Stimulated activated CD4-positive, alpha-beta T cell treated with anti-CD3 and anti-CD28 coated beads, Interleukin-2, amount 100 ng/mL, for 48 hours (primary cell): Measurements from ENCODE around the gene ZNF212.

ENCODE experiments used
- DNase-seq, 2 donors: peaks; one replicate each; pipeline ENCODE4 v3.0.0-alpha.2; 2020

ZNF212 gene

DNA sequence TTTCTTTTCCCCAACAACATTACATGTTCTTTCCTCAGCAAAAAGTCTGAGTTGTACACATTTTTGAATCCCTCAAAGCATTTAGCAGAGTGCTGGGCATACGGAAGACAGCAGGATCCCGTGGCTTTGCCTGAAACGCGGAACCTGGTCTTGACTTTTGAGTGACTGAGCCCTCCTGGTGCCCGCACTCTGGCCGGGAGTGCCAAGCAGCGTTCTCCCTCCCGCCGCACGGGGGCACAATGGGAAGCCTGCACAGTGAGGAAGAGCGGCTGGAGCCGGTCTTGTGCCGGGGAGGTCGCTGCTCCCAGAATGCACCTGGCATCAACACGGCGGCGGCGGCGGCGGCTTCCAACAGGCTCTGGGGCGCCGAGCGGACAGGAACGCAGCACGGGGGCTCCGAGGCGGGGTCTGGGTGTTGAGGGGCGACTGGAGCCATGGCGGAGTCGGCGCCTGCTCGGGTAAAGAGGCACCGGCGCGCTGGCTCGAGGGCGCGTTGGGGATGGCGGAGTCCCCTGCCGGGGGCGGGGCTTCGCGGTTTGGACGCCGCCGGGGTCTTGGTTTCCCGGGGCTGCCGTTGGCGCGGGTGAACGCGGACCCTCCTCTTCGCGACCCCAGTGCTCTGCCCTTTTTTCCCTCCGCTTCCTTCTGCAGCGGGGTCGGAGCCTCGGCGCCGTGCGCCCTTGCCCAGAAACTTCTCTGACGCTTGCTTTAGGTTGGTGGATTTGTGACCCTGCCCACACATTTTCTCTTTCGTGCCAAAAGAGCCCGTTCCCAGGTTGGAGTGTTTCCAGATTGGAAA is at the start of gene ZNF212:
TSS of gene ZNF212 (plus strand) at position 307 of the 799 bp plus-strand sequence. CDS start at position 435, 128 bp downstream.
- peak; percentile 85 to 88 for DNase-seq

DNA sequence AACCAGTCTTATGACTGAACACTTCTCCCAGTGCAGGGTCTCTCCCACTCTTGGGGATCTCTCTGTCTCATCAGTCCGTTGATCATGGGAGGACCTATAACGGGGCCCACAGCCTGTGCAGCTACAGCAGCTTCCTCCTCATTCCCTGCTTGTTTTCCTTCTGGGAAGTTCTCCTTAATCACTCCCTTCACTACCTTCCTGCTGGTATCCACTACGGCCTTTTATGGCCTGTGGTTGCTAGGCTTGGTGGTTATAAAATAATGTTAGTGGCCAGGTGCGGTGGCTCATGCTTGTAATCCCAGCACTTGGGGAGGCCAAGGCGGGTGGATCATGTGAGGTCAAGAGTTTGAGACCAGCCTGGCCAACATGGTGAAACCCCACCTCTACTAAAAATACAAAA is 47.6 kb upstream of the ZNF212 start:
- DNase-seq: no peak

DNA sequence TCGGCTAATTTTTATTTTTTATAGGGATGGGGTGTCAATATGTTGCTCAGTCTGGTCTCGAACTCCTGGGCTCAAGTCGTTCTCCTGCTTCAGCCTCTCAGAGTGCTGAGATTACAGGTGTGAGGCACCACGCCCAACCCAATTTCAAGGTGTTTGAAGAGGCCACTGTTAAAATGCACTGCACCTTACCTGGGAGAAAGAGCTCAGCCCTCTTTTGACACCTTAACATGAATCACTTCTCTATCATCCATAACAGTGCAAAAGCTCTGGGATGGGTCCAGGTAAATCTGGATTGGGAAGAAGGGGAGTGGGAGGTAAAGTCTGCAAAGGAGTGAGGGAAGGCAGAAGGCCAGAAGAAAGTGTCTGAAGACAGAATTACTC is 44.7 kb upstream of the ZNF212 start:
- no peak for DNase-seq

DNA sequence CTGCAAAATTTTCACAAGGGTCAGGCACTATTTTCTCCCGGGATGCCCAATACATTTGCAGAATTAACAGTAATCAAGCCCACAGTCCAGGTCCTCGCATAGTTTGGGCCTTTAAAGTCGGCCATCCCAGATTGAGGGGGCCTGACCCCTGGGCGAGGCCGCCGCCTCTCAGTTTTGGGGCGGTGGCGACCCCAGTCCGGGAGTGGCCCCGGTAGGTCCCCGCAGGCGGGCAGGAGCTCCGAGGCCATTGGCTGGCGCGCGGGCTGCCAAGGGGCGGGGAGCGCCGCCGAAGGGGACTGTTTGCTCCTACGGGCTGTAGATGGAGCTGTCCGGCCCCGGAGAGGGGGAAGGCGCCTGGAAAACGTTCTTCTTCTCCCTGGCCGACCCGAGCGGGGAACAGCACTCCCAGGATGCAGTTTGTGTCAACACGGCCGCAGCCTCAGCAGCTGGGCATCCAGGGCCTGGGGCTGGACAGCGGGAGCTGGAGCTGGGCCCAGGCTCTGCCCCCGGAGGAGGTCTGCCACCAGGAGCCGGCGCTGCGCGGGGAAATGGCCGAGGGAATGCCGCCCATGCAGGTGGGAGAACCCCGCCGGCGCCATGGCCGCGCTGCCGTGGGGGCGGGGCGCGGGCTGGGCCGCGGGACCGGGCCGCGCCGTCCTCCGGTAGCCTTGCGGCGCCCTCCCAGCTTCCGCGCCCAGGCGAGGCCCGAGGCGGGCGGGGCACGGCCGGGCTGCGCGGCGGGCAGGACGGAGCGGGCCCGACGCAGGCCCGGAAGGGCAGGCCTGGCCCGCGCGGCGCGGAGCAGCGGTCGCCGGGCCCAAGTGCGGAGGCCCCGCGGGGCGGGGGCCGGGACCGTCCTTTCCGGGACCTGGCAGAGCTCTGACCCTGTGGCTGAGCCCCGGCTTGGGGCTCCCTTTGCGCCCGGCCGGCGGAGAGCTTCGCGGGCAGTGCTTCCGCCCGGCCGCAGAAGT is 44.0 kb upstream of the ZNF212 start, which contains the start of gene ZNF282:
TSS of gene ZNF282 (plus strand) at position 367 of the 971 bp plus-strand sequence. CDS start at position 411, 44 bp downstream.
- DNase-seq: peak; percentile 76 to 77

DNA sequence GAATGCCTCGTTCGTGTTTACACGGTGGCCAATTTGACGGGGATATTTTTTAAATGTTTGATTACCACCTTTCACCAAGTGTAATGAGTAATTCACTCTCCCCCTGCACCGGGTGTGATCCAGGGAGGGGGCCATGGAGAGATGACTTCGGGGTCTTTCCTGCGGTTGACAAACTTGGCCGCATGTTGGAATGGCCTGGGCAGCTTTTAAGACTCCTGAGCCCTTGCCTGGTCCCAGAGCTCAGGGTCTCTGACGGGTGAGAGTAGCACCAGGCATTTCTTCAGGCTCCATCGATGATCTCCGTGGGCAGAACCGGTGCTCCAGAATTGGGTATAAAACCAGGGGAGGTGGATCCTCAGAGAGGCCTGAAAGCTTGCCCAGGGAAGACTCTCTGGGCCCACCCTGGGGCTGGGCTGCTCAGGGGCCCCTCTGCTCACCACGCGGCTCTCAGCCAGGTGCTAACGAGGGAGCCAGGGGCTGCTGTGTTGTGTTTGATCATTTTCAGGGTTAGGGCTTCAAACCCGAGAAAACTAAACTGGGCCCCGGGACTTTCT is 43.2 kb upstream of the ZNF212 start:
- no peak for DNase-seq

- DNase-seq: no peak
These were observed 42.7 kb upstream of the ZNF212 start for GRCh38 chr7:149196705-149197171.

DNA sequence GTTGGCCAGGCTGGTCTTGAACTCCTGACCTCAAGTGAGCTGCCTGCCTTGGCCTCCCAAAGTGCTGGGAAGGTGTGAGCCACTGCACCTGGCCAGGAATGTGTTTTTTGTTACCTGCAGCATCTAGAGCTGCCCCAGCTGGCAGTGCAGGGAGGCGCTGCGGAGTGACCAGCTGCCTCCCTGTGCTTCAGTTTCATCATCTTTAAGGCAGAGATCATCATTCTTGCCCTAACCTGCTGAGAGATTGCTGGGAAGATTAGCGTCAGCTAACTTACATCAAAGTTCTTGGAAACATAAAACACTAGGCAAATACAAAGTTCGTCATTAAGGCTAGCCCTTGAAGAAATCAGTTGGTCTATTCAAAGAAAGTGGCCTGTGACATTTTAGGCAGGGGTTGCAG is 41.8 kb upstream of the ZNF212 start:
- no peak for DNase-seq

DNA sequence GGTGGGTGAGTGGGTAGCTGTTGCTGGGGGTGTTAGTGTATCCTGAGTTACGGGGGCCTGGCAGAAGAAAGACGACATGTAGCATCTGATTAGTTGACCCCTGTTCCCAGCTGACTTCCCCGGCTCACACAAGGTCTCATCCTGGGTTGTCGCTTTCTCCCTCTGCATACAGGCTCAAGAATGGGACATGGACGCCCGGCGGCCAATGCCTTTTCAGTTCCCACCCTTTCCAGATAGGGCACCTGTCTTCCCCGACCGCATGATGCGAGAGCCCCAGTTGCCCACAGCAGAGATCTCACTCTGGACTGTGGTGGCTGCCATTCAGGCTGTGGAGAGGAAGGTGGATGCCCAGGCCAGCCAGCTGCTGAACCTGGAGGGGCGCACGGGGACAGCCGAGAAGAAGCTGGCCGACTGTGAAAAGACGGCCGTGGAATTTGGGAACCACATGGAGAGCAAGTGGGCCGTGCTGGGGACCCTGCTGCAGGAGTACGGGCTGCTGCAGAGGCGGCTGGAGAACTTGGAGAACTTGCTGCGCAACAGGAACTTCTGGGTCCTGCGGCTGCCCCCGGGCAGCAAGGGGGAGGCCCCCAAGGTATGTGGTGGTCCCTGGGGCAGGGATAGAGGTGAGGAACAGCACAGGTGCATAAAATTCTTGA is 41.2 kb upstream of the ZNF212 start:
- DNase-seq: no peak

GRCh38 chr7:149199234-149199995 is 40.0 kb upstream of the ZNF212 start:
- DNase-seq: no peak

DNA sequence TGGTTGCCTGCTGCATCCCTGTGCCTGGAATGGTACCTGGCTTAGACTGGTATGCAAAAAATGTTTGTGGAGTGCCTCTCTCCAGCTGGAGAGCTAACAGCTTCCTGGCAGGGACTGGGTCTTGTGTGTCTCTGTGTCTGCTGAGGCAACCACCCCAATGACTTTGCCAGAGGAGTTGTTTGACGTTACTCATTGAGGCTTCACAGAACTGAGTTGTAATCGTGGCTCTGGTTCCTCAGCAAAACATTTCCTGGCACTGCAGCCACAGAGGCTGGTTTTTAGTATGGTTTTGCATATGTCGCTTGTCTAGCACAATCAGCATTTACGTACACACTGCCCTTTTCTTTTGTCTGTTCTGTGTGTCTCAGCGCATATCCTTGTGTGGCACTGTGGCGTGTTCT is 36.6 kb upstream of the ZNF212 start:
- peak in 1 of 2 donors; percentile 25 for DNase-seq

DNA sequence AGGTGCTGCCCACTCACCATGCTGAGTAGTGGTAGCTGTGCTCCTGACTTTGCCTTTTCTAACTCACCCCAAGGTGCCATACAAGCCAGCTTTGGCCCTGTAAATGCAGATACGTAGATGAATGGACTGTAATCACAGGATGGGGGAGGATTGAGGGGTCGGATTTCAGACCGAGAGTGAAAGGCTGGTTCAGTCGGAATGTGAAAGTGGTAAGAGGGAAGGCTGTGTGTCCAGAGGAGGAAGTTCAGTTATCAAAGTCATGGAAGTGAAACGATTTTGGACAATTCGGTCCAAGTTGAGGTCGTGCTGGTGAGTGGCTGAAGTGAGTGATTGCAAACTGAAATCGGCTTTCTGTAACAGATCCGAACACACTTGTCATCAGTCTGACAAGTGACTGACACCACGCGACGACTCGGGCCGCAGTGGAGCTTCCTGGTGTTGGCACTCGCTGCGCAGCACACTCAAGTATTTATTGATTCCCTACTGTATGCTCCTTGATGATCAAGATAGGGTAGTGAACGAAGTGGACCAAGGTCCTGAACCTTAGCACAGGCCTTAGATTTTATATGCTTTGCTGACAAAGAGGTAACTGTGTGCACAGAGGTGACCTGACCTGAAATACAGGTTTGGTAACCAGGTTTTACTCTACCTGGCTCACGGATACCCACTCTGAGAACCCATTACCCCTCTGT is 33.6 kb upstream of the ZNF212 start:
- DNase-seq: no peak

GRCh38 chr7:149207324-149208035 is 32.0 kb upstream of the ZNF212 start:
- no peak for DNase-seq

GRCh38 chr7:149209518-149210269 is 29.8 kb upstream of the ZNF212 start:
- peak; percentile 85 to 87 for DNase-seq

DNA sequence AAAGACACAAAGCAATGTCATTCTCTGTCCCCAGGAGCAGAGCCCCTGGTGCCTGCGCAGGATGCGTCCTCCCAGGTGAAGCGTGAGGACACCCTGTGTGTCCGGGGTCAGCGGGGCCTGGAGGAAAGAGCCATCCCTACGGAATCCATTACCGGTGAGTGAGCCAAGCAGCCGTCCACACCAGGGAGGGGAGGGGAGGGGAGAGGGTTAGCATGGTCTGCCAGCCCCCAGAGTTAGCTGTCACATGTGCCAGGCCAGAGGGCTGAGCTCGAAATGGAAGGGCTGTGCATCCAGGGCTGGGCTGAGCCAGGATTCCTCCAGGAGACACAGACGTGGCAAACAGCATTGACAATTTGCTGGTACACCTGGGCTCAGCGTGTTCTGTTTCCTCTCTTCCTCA is 28.9 kb upstream of the ZNF212 start:
- DNase-seq: no peak

- DNase-seq: no peak
These were observed 25.3 kb upstream of the ZNF212 start for GRCh38 chr7:149214020-149214720.

GRCh38 chr7:149216402-149216801 is 23.0 kb upstream of the ZNF212 start:
- DNase-seq: no peak

DNA sequence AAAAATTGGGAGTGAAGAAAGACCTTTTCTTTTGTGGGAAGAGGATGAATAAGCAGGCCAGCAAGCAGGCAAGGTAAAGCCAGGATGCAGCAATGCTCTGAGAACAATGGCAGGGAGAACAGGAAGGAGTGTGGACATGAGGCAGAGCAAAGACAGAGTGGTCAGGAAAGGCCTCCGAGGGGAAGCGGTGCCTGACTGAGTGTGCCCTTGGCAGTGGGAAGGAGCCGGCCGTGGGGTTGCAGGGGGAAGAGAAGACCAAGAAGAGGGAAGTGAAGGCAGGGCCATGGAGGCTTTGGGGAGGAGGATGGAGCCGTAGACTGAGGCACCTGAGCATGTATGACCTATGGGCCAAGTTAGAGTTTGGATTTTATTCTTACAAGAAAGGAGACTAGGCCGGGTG is 21.9 kb upstream of the ZNF212 start:
- DNase-seq: no peak

DNA sequence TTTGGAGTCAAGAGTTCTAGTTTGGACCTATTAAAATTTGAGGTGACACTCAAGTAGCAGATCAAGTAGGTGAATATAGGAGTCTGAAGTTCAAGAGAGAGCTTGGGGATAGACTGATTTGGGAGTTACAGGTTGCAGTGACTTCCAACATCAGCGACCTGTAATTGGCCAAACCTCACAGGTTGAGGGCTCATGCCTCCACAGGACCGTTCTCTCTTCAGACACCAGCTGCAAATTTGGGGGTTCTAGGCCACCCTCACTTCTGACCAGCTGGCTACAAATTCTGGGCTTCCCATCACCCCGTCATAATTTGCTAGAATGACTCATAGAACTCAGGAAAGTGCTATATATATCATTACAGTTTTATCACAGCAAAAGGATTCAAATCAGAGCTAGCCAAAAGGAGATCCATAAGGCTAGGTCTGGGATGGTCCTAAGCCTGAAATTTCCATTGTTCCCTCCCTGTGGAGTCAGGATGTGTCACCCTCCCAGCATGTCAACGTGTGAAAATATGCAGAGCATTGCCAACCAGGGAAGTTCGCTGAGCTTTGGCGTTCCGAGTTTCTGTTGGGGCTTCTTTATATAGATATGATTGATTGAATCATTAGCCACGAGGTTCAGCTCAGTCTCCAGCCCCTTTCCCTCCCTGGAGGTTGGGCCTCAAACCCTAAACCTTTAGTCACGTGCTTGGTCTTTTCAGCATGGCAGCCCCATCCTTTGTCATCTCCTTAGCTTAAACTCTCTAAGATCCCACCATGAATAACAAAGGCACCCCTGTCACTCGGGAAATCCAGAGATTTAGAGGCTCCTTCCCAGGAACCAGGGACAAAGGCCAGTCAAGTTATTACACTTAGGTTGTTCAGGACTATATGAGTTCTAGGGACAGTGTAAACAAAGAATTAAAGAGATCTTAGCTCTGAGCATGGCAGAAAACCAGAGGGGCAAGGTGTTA is 20.7 kb upstream of the ZNF212 start:
- no peak for DNase-seq
